Peyer's patch (tissue), 4 donors: ENCODE results near the gene TTC4. TPM values are rescaled to one million over a fixed set of nuclear protein-coding genes. Genes with fewer than 3 reads are reported as not detected.

Experiments used
- DNase-seq, 3 donors: peaks; one replicate each; pipeline ENCODE4 v3.0.0-alpha.2; 2017 to 2019
- H3K27ac ChIP-seq, 4 donors: fragments of 200-600 bp; sonication (generic); one replicate each; pipeline ENCODE4 v1.5.1; 2016 to 2019
- H3K27me3 ChIP-seq, 2 donors: fragments of 200-600 bp; sonication (generic); one replicate each; pipeline ENCODE4 v1.5.1; 2019
- H3K36me3 ChIP-seq, 3 donors: fragments of 200-600 bp; sonication (generic); one replicate each; pipeline ENCODE4 v1.5.1; 2016 to 2019
- H3K4me1 ChIP-seq, 4 donors: fragments of 200-600 bp; sonication (generic); one replicate each; pipeline ENCODE4 v1.5.1; 2016 to 2019
- H3K4me3 ChIP-seq, 4 donors: fragments of 200-600 bp; sonication (generic); 1 replicate in 3 of 4; 2 replicates in 1 of 4; pipeline ENCODE4 v1.5.1; 2016 to 2019; ENCODE audit warnings: mild to moderate bottlenecking in 1 of 4
- H3K9me3 ChIP-seq, 4 donors: fragments of 200-600 bp; sonication (generic); one replicate each; pipeline ENCODE4 v1.5.1; 2016 to 2019; ENCODE audit warnings: mild to moderate bottlenecking in 1 of 4
- CTCF ChIP-seq, 6 experiments: fragments of 450-650 bp in 4 of 6; fragments of 200-600 bp in 2 of 6; sonication (generic) in 1 of 6; IDR thresholded peaks; one replicate each; pipeline ENCODE4 v1.5.1; 2017 to 2019; ENCODE audit warnings: antibody characterized with exemption in 6 of 6, mild to moderate bottlenecking in 3 of 6, moderate library complexity in 1 of 6
- POLR2A ChIP-seq, 2 donors: fragments of 450-650 bp; IDR thresholded peaks; one replicate each; pipeline ENCODE4 v1.5.1; 2017; ENCODE audit warnings: antibody characterized with exemption in 2 of 2, mild to moderate bottlenecking in 2 of 2, moderate library complexity in 2 of 2
- total RNA-seq, 4 donors: library from RNA; depleted of rRNA; stranded (reverse); fragments of >200 nt; gene quantifications; one replicate each; pipeline ENCODE4 v1.1.0, GENCODE V29; 2016

The TTC4 gene
- total RNA-seq, 4 donors from 2014 or later, result 15.7 to 39.6 (median 30.3) TPM

- Histone ChIP-seq H3K9me3 (no peaks in the 10 kb centered on the region), H3K4me3 (no peak overlapping the region), H3K36me3 (peaks cover 0 to 8% (median 0%) of the 10 kb centered on the region in 3 donors), H3K4me1 (no peaks in the 10 kb centered on the region), H3K27ac (no peak overlapping the region), H3K27me3 (no peaks in the 10 kb centered on the region)
- TF ChIP-seq CTCF (IDR thresholded peaks at IDR 0.05), result no peak
- TF ChIP-seq POLR2A (IDR thresholded peaks at IDR 0.05), result no peak
- no peak for DNase-seq
These were observed 36.7 kb upstream of the TTC4 start for GRCh38 chr1:54678776-54679643.

GRCh38 chr1:54679706-54680105 is 36.0 kb upstream of the TTC4 start:
- TF ChIP-seq POLR2A (IDR thresholded peaks at IDR 0.05) (no peak), CTCF (IDR thresholded peaks at IDR 0.05) (no peak)
- no peaks in the 10 kb centered on the region for H3K27me3 ChIP-seq

GRCh38 chr1:54680387-54680786 is 35.3 kb upstream of the TTC4 start:
- Histone ChIP-seq H3K36me3 (peaks cover 0 to 5% (median 0%) of the 10 kb centered on the region in 3 donors), H3K9me3 (no peaks in the 10 kb centered on the region), H3K27ac (no peak overlapping the region), H3K27me3 (no peaks in the 10 kb centered on the region), H3K4me1 (no peaks in the 10 kb centered on the region), H3K4me3 (no peak overlapping the region)
- DNase-seq, result no peak
- TF ChIP-seq POLR2A (IDR thresholded peaks at IDR 0.05) (no peak), CTCF (IDR thresholded peaks at IDR 0.05) (no peak)

More at GRCh38 chr1:54679706-54680105, 36.0 kb upstream of the TTC4 start:
- DNase-seq, result no peak
- Histone ChIP-seq H3K9me3 (no peaks in the 10 kb centered on the region), H3K27ac (no peak overlapping the region), H3K4me3 (no peak overlapping the region), H3K36me3 (peaks cover 0 to 5% (median 0%) of the 10 kb centered on the region in 3 donors), H3K4me1 (no peaks in the 10 kb centered on the region)

GRCh38 chr1:54681358-54681757 is 34.3 kb upstream of the TTC4 start:
- Histone ChIP-seq H3K4me3 (no peak overlapping the region), H3K36me3 (peaks cover 0 to 5% (median 0%) of the 10 kb centered on the region in 3 donors), H3K27me3 (no peaks in the 10 kb centered on the region), H3K27ac (no peak overlapping the region), H3K4me1 (no peaks in the 10 kb centered on the region), H3K9me3 (no peaks in the 10 kb centered on the region)
- TF ChIP-seq POLR2A (IDR thresholded peaks at IDR 0.05), result no peak
- no peak for TF ChIP-seq CTCF (IDR thresholded peaks at IDR 0.05)
- no peak for DNase-seq

GRCh38 chr1:54683453-54683852 is 32.2 kb upstream of the TTC4 start:
- Histone ChIP-seq H3K4me1 (no peaks in the 10 kb centered on the region), H3K27me3 (no peaks in the 10 kb centered on the region)
- no peak for TF ChIP-seq POLR2A (IDR thresholded peaks at IDR 0.05)
- TF ChIP-seq CTCF (IDR thresholded peaks at IDR 0.05), result no peak

More at GRCh38 chr1:54683453-54683852, 32.2 kb upstream of the TTC4 start:
- no peak for DNase-seq
- no peaks in the 10 kb centered on the region for H3K9me3 ChIP-seq
- H3K27ac ChIP-seq, result no peak overlapping the region
- H3K4me3 ChIP-seq, result no peak overlapping the region
- H3K36me3 ChIP-seq, result peaks cover 0 to 5% (median 0%) of the 10 kb centered on the region in 3 donors
